ENCODE results near the gene JMJD8.
A peak's percentile ranks its signal among the peaks of the same experiment; 100 is the strongest.

The JMJD8 gene

DNA sequence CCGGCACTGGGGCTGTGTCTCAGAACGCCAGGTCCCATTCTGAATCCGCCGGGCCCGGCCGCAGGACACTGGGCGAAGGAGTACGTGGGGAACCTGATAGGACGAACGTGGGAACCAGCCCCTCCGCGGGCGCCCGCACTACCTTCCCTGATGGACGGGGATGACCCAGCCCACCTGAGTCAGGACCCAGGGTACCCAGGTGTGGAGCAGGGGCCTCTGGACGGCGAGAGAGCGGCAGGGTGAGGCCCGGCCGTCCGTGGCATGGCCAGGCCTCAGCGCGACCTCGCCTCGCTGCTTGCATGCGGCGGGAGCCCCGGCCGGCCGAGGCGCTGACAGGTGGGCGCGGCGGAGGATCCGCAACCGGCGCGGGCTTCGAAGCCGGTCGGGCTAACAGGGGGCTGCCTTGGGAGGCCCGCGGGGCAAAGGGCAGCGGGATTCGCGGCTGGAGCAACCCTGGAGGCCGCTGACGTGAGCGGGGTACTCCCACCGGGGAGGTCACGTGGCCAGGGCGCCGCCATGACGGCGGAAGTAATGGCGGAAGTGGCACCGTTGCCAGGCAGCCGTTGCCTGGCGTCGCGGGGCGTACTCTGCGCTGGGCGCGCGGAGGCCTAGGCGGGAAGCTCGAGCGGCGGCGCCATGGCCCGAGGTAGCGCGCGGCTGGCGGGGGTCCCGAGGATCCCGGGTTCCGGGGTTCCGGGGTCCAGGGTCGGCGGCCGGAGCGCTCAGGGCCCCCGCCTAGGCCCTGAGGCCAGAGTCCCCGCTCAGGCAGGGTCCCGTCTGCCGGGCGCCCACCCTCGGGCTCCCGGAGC, 35.1 kb downstream of the JMJD8 start, which contains the start of gene WDR90:
Gene WDR90, plus strand, starts transcription at position 585 of the 809 bp plus-strand sequence. Its CDS starts 52 bp downstream, at position 637.
- TF ChIP-seq CTCF (conservative IDR thresholded peaks at IDR 0.05; ENCODE audit: low read depth, low read length) = no peak
- peak within 1 kb of the TSS; percentile 50 for H2AFZ ChIP-seq (ENCODE audit: low read depth)
- peak within 1 kb of the TSS; percentile 87 for H3K9ac ChIP-seq
- H3K79me2 ChIP-seq (ENCODE audit: insufficient read depth, low read depth) = peaks cover 25% of the 10 kb centered on the region; the same call in 1 of the 2 replicates
- no peaks in the 10 kb centered on the region for H4K20me1 ChIP-seq (ENCODE audit: insufficient read depth)
- peak within 1 kb of the TSS; percentile 88 for H3K4me2 ChIP-seq
- H3K27me3 ChIP-seq (ENCODE audit: insufficient read depth, low read depth) = no peaks in the 10 kb centered on the region
- H3K4me3 ChIP-seq (IDR thresholded peaks at IDR 0.05; ENCODE audit: insufficient read depth, low read depth, low read length) = no peak within 1 kb of the TSS
- H3K27ac ChIP-seq = peak within 1 kb of the TSS; percentile 84
- peaks cover 8% of the 10 kb centered on the region for H3K4me1 ChIP-seq (ENCODE audit: low read depth, poor library complexity, severe bottlenecking)
- no peaks in the 10 kb centered on the region for H3K36me3 ChIP-seq (ENCODE audit: insufficient read depth)

DNA sequence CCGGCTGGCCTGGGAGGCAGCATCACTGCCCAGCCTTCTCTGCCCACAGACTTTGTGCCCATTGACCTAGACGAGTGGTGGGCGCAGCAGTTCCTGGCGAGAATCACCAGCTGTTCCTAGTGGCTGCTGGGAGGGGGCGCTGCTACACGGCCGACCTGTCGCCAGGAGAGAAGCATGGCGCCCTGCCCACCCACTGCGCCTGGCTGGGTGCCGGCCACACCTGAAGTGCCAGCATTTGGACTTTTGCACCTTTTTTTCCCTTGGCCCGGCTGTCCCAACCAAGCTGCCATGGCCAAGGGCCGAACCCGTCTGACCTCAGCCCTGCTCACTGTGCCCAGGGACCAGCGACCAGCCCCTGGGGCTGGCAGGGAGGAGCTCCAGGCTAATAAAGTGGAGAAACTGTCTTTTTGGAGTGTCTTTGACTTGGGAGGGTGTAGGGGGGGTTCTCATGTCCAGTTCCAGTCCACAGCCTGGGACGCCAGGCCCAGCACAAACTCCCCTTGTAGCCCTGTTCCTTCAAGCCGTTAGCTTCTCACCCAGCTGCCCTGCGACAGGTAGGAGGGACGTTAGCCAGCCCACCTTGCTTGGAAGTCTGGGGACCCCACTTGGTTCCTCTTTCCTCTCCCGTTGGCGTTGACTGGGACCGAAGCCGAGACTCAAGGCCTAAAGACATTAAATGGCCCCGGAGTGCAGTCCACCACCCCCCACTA, 35.9 kb downstream of the JMJD8 start:
- Histone ChIP-seq H3K79me2 (ENCODE audit: insufficient read depth, low read depth) (peaks cover 26% of the 10 kb centered on the region; the same call in 1 of the 2 replicates), H3K4me3 (IDR thresholded peaks at IDR 0.05; ENCODE audit: insufficient read depth, low read depth, low read length) (no peak overlapping the region), H2AFZ (ENCODE audit: low read depth) (peak overlapping the region; percentile 50), H3K36me3 (ENCODE audit: insufficient read depth) (no peaks in the 10 kb centered on the region), H3K9ac (peak overlapping the region; percentile 87), H3K4me2 (peak overlapping the region; percentile 88), H4K20me1 (ENCODE audit: insufficient read depth) (no peaks in the 10 kb centered on the region), H3K4me1 (ENCODE audit: low read depth, poor library complexity, severe bottlenecking) (peaks cover 14% of the 10 kb centered on the region), H3K27ac (peak overlapping the region; percentile 84), H3K27me3 (ENCODE audit: insufficient read depth, low read depth) (no peaks in the 10 kb centered on the region)
- peak; percentile 72 for TF ChIP-seq CTCF (conservative IDR thresholded peaks at IDR 0.05; ENCODE audit: low read depth, low read length)

DNA sequence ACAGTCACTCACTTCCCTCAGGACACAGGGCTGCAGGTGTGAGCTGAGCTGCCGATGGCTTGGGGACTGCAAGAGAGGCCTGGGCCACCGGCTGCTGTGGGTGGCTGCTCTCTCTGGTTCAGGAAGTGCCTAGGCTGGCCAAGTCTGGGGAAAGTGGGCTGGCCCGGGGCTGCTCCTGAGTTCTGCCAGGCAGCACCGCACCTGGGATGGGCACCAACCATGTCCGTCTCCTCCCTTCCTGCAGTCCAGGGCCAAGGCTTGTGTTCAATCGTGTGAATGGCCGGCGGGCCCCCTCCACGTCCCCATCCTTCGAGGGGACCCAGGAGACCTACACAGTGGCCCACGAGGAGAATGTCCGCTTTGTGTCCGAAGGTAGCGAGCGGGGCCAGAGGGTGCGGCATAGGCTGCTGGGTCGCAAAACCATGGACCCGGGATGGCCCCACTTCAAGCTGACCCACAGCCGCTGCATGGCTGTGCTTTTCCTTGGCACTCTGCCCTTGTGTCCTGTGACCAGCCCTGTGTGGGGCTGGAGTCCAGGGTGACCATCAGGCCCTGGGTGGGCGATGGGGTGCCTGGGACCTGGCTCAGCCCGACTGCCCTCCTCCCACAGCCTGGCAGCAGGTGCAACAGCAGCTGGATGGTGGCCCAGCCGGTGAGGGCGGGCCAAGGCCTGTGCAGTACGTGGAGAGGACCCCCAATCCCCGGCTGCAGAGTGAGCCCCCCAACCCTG, 36.8 kb downstream of the JMJD8 start:
- H3K27ac ChIP-seq = no peak overlapping the region
- H3K36me3 ChIP-seq (ENCODE audit: insufficient read depth) = no peaks in the 10 kb centered on the region
- H3K4me2 ChIP-seq = peak overlapping the region; percentile 88; the same call in 1 of the 2 replicates
- H3K27me3 ChIP-seq (ENCODE audit: insufficient read depth, low read depth) = no peaks in the 10 kb centered on the region
- H3K4me3 ChIP-seq (IDR thresholded peaks at IDR 0.05; ENCODE audit: insufficient read depth, low read depth, low read length) = no peak overlapping the region
- peaks cover 21% of the 10 kb centered on the region for H3K4me1 ChIP-seq (ENCODE audit: low read depth, poor library complexity, severe bottlenecking)
- no peak overlapping the region for H3K9ac ChIP-seq
- peaks cover 35% of the 10 kb centered on the region for H3K79me2 ChIP-seq (ENCODE audit: insufficient read depth, low read depth)
- no peak for TF ChIP-seq CTCF (conservative IDR thresholded peaks at IDR 0.05; ENCODE audit: low read depth, low read length)
- H2AFZ ChIP-seq (ENCODE audit: low read depth) = no peak overlapping the region
- H4K20me1 ChIP-seq (ENCODE audit: insufficient read depth) = no peaks in the 10 kb centered on the region

DNA sequence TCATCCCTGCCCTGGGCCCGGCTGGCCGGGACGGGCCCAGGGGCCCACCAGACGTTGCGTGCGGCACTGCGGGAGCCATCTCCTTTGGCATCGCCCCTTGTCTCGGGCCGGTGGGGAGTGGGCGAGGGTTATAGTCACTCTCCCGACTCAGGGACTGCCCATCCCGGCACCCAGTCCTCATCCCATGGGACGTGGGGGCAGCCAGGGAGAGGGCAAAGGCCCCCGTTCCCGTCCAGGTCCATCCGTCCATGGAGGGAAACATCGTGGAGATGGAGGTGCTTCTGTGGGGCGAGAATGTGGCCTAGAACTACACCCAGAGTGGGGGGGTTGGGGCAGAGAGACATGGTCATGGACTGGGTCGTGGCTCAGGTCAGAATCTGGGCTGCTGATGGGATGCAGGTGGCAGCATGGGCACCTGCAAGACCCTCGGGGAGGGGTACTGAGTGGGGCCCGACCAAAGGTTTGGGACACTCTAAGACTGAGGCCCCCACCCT, 37.4 kb downstream of the JMJD8 start:
- Histone ChIP-seq H3K36me3 (ENCODE audit: insufficient read depth) (no peaks in the 10 kb centered on the region), H3K79me2 (ENCODE audit: insufficient read depth, low read depth) (peaks cover 36% of the 10 kb centered on the region), H3K4me3 (IDR thresholded peaks at IDR 0.05; ENCODE audit: insufficient read depth, low read depth, low read length) (no peak overlapping the region), H3K4me2 (no peak overlapping the region), H2AFZ (ENCODE audit: low read depth) (no peak overlapping the region), H3K27ac (no peak overlapping the region), H3K4me1 (ENCODE audit: low read depth, poor library complexity, severe bottlenecking) (peaks cover 21% of the 10 kb centered on the region), H3K9ac (no peak overlapping the region), H3K27me3 (ENCODE audit: insufficient read depth, low read depth) (no peaks in the 10 kb centered on the region), H4K20me1 (ENCODE audit: insufficient read depth) (no peaks in the 10 kb centered on the region)
- TF ChIP-seq CTCF (conservative IDR thresholded peaks at IDR 0.05; ENCODE audit: low read depth, low read length) = no peak
